ENCODE results near the gene CCNL2.

- TF ChIP-seq POLR2A (IDR thresholded peaks at IDR 0.05) (no peak), CTCF (IDR thresholded peaks at IDR 0.05 in 4 of 5, conservative IDR thresholded peaks at IDR 0.05 in 1 of 5) (no peak)
Measured at GRCh38 chr1:1356796-1357401, 42.2 kb downstream of the CCNL2 start.
